ENCODE results near the gene SLC12A8.
A peak's percentile ranks its signal among the peaks of the same experiment; 100 is the strongest.

Gene SLC12A8

DNA sequence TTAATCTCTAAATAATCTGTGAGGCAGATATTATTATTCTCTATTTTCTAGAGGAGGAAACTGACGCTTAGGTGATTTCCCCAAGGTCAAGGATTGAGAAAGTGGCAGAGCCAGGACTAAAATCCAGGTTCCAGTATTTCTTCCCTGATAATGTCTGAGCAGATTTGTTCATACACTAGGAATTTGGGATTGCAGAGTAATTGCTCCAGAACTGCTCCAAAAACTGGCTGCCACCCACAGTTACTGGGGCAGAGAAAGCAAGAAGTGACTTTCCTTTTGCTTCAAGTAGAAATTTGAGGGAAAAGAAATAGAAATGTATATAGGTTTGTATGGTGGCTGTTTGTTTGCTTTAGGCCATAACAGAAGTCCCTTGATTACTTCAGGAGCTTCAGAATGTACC, 60.6 kb downstream of the SLC12A8 start:
- peak; percentile 48 for DNase-seq (ENCODE audit: low read depth)

GRCh38 chr3:125151442-125151817, 61.1 kb downstream of the SLC12A8 start:
- no peak for DNase-seq (ENCODE audit: low read depth)

DNA sequence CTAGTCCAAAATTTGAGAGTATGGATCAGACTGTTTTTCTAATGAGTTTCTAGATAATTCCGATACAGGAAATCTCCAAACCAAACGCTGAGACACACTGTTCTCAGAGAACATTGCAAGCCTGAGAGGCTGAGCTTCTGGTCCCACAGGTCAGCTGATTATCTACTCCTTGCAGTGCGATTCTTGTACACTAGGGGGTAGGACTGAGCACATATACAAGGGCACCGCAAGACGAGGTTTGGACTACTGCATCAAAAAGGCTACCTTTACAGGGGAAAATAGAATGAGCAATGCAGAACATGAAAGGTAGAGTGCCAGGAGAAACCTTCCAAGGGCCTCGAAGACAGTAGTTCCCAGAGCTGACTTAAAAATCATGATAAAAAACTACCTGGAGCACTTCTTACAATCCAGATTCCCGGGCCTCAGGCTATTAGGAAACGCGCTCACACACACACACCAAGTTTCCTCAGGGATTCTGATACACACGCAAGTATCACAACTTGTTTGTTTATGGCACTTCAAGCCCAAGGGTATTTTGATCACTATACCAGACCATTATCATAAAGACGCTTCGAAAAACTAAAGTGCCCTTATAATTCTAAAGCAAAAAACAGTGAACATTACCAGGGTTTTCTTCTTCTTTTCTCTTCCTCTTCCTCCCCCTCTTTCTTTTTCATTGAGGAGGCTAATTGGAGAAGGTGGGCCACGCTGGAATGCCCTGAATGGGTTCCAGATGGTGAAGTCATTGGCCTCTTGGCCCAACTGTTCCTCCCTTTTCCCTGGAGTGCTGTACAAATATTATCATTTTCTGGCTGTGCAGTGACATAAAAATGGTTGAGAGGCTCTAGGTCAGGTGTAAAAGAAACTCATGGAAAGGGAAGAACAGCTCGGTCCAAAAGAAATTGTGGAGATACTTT, 61.8 kb downstream of the SLC12A8 start:
- DNase-seq (ENCODE audit: low read depth) = peak; percentile 39

DNA sequence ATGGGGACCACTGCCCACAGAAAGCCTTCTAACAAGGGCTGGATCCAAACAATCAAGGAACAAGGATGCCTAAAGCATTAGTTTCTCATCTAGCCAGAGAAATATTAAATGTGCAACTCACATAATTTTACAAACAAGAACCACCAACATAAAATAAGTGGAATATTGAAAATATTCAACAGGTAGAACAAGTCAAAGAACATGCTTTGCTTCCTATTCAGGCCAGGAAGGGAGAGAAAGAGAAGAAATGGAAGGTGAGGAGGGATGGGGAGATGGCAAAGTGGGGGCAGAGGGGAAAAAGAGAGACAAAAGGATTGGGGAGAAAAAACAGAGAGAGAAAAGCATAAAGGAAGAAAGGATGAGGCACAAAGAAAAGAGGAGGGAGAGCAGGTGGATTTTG, 63.1 kb downstream of the SLC12A8 start:
- no peak for DNase-seq (ENCODE audit: low read depth)

DNA sequence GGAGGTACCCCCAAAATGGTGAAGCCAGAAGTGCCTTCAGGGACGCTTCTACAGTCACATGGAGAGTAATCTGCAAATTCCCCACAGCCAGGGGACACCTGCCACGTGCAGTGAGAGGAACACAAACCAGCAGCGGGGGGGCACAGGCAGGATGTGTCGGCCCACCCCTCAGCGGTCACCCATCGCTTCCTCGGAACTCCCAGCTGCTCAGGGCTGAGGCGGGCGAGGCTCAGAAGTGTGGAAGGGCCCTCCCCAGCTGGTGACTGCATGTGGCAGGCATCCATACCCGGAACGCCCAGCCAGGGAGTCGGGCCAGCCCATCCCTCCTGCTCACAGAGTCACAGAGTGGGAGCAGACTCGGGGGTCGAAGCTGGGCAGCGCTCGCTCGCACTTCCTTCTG, 63.7 kb downstream of the SLC12A8 start:
- no peak for DNase-seq (ENCODE audit: low read depth)

DNA sequence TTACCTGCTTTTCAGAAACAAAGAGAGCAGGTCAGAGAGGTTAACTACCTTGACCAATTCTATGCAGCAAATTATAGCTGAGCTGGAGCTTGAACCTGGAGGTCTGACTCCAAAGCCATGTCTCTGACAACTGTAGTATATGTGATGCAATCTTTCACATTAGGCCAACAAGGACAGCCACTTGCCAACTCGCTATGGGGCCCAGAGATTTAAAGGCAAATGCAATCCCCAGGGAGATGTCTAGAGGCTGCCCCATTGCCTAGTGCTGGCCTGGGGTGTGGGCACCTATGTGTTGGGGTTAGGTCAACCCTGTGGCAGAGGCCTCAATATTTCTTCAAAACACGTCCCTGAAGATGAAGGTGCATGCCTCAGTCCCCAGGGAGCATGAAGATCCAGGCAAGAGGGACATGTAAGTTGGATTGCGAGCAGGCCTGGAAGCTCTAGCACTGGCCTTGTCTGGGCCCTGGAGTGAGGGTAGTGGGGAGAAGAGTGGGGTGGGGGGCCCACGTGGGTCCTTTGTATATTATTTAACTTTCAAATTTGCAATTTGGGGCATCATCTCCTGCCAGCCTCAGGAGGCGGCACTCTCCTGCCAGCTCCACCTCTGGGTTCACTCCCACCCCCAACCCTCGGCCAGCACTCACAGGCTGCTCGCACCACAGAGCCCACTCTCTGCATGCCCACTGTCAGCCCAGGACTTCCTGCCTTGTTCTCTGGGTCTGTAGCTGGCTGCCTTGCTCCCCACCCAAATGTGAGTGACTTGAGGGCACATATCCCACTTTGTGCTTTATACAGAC, 64.3 kb downstream of the SLC12A8 start:
- DNase-seq (ENCODE audit: low read depth) = no peak

DNA sequence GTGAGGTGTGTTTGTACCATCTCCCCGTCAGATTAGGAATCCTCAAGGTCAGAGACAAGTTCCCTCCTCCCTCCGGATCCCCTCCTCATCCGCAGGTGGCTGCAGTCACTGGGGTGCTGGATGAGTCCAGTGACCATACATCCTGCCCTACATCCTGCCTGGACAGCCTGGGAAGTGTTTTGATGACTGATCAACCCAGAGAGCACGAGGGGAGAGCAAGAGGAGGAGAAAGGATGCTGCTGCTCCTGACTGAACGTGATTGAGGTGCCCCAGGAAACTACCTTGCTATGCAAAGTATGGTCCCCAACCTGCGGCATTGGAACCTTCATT, 65.1 kb downstream of the SLC12A8 start:
- DNase-seq (ENCODE audit: low read depth) = no peak

DNA sequence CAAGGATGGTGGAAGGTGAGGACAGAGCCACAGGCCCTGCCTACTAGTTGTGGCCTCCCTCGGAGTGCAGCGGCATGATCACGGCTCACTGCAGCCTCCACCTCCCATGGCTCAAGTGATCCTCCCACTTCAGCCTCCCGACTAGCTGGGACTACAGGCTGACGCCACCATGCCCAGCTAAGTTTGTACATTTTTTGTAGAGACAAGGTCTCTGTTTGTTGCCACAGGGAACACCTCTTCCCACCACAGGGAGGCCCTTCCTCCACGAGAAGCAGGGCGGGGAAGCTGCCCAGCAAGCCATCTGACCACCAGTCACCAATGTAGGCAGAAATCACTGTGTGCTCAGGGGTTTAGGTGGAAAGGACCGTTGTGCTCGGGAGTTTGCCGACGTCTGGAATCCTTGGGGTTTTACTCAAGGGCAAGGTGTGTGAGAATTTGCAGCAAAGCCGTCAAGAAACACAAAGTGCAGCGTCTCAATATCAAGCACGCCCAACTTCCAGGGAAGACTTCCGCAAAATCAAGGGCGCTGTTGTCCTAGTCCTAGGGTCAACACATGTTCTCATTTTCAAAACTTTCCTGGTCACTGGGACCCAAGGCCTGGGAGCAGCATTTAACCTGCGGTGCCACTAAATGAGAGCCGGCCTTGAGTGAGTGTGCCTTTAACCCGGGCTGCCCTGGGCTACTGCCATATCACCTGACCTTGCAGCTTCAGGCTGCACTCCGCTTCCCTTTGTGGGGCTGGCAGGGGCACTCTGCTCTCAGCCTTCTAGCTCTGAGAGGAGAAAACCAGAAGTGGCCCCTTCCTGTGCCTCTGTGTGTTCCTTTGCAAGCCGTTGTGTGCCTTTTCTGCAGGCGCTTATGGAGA, 65.7 kb downstream of the SLC12A8 start:
- no peak for DNase-seq (ENCODE audit: low read depth)

DNA sequence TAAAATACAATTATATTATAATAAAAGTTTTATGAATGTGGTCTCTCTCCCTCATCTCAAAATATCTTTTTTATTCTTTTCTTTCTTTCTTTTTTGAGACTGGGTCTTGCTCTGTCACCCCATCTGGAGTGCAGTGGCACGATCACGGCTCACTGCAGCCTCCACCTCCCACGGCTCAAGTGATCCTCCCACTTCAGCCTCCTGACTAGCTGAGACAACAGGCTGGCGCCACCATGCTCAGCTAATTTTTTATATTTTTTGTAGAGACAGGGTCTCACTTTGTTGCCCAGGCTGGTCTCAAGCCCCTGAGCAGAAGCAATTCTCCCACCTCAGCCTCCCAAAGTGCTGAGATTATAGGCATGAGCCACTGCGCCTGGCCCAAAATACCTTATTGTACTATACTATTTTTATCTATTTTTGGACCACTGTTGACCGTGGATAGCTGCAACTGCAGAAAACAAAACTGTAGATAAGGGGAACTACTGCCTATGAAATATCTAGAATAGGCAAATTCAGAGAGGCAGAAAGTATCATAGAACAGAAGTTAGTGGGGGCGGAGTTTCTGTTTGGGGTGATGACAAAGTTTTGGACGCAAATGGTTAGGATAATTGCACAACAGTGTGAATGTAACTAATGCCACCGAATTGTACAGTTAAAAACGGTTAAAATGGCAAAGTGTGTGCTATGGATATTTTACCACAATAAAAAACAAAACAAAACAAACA, 66.6 kb downstream of the SLC12A8 start:
- no peak for DNase-seq (ENCODE audit: low read depth)

GRCh38 chr3:125144653-125145314, 67.8 kb downstream of the SLC12A8 start:
- no peak for DNase-seq (ENCODE audit: low read depth)

DNA sequence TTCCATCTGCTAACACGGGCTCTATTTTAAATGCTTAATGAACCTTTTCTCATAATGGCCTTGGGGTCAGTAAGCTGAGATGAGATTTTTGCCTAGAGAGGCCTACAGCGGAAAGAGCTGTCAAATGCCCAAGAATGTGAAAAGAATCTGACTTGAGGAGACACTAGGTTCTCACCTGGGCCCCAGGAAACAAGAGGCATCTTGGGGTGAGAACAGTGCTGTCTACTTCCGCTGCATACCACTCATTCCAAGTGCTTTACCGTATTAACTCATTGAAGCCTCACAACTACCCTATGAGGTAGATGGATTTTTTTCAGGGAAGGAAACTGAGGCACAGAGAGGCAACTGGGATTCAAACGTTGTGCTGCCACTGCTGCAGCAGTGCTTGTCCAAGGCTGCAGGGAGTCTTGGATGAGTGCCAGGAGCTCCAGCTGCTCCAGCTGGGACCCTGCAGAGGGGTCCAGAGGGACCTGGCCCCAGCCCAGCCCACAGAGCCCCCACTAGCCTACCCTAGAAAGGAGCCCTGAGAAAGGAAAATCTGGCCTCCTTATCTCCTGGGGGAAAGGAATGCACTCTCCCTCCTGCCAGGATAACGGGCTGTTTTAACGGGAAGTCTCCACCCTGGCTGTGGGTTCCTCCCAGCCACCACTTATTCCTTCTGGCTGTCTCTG, 68.4 kb downstream of the SLC12A8 start:
- peak; percentile 60 for DNase-seq (ENCODE audit: low read depth)

GRCh38 chr3:125143538-125143937, 69.0 kb downstream of the SLC12A8 start:
- DNase-seq (ENCODE audit: low read depth) = no peak

DNA sequence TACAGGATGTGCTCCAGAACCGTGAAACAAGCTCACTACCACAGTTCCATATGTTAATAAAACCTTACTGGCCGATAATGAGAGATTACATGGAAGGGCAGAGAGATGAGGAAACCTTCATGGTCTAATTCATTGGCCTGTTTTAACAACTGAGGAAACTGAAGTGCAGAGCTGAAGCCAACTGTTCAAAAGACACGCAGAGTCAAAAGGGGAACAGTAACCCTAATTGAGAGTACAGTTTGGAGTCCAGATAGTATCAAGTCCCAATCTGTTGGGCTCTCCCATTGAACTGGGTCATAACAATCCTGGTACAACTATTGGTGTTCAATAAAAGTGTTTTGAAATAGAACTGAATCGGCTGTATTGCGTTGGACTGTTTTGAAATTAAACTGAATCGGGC, 69.6 kb downstream of the SLC12A8 start:
- no peak for DNase-seq (ENCODE audit: low read depth)

- no peak for DNase-seq (ENCODE audit: low read depth)
Observed at GRCh38 chr3:125142420-125142778, 70.1 kb downstream of the SLC12A8 start.

GRCh38 chr3:125141596-125142419, 70.7 kb downstream of the SLC12A8 start:
- DNase-seq (ENCODE audit: low read depth) = peak; percentile 30

DNA sequence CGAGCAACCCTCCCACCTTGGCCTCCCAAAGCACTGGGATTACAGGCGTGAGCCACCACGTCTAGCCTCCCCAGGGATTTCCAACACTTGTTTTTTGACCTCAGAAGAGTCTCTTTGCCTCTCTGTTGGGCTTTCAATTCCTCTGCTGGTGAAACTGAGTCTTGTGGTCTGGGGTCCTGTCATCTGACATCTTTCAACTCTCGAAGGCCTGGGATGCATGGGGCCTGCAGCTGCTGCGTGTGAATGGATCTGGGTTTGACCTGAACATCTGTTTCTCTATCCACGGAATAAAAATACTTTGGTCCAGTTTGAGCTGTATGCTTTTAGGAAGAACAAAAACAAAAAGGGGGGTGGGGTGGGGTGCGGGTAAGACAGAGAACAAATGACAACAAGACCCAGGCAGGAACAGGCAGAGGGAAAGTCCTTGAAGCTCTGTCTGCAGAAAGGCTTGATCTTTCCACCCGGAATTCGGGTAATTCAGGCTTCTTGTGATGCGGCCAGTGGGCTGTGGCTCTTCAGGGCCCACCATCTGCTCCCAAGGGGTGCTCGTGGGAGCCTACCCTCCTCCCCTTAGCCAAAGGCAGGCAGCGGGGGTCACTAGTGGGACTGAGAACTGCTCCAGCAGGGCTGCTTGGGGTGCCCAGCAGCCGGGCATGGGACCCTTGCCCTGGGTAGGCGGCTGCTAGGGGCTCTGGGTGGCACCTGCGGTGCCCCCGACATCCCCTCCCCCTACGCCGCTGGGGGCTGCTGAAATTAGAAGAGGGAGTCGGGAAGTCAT, 71.5 kb downstream of the SLC12A8 start:
- no peak for DNase-seq (ENCODE audit: low read depth)

GRCh38 chr3:125140011-125140817, 72.3 kb downstream of the SLC12A8 start:
- peak; percentile 60 for DNase-seq (ENCODE audit: low read depth)

GRCh38 chr3:125139386-125139785, 73.2 kb downstream of the SLC12A8 start:
- DNase-seq (ENCODE audit: low read depth) = no peak

All from amniotic epithelial cell (primary cell).